H54 (cell line): ENCODE data around the gene SETD7.

Source experiments
- DNase-seq: peaks from one replicate; pipeline ENCODE4 v3.0.0; 2011; ENCODE audit warnings: low spot score, mixed read lengths; ENCODE audit not compliant: insufficient read length
- FAIRE-seq: peaks from 3 replicates; lab custom pipeline; 2011; peaks lifted over from hg19 to GRCh38; lab: Jason Lieb, UNC
- POLR2A ChIP-seq: IDR thresholded peaks from 2 replicates; pipeline ENCODE4 v1.6.1; 2011; ENCODE audit warnings: low read depth, mild to moderate bottlenecking, low read length

The SETD7 gene

DNA sequence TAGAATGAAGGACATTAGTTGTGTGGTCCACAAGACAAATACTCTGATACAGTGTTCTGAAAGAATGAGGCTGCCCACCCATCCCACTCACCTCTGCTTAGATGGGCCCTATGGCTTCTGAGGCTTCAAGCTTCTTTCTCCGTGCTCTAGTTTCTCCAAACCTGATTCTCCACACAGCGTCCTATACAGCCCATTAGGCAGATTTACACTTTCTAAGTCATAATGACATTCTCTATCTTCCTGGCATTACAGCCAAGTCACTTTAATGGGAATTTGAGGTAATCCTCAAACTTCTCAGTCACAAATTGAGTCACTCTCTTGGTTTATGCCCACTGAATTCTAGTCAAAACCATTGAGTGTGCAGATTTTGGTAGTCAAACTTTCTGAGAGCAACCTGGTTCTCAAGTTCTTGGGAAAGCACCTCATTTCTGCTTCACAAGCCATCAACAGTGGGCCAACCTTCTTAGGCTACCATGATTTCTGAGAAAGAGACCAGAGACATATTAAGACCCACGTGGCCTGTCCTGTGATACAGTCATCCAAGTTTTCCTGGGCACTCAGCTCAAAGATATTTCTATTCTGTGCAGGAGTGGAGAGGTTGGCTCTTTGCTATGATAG is 6.2 kb upstream of the SETD7 start:
- FAIRE-seq: no peak
- no peak for DNase-seq
- no peak for TF ChIP-seq POLR2A

DNA sequence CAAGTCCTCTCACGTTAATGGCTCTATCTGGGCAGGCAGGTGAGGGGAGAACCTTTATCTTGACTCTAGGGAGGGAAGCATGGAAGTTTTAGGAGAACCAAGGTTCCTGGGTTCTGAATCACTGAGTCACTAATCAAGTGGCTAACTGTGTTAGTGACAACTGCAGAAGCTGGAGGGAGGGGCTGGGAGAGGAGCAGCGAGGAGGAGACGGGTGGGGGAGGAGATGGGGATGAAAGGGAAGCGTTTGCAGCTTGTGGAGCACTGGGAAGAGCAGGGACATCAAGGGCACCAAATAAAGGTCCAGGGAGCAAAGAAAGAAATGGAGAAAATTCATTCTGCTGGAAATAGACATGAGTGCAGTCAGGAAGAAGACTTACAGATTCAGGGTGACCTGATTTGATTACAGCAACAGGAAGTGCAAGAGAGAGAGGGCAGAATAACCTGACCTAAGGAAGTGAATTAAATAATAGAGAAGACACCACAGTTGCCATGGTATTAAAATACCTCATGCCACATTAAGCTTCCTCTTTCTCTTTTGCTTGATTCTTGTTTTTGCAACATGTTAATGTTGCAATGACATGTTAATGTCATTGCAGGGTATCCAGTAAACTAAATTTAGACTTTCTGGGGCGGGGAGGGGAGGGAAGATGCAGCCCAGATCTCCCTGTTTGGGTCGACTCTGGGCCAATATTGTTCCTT is 4.5 kb upstream of the SETD7 start:
- FAIRE-seq (no peak), DNase-seq (no peak)
- no peak for TF ChIP-seq POLR2A

DNA sequence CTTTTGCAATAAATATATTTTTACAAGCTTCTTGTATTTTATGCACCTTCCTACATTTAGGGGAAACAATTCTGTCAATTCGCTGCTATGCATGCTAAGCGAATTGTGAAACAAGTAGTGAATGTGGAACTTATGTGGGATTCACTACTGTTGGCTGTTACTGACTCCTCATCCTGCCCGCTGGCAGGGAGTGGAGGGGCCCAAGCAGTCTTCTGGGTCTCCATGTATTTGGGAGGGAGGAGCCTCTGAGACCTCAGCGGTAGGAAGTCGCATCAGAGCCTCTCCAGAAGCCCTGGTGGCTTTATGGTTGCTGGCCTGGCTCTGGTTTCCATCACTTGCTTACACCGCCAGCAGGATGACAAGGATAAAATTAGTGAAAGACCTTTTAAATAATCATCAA is 3.7 kb upstream of the SETD7 start:
- no peak for DNase-seq
- no peak for TF ChIP-seq POLR2A
- FAIRE-seq: no peak

DNA sequence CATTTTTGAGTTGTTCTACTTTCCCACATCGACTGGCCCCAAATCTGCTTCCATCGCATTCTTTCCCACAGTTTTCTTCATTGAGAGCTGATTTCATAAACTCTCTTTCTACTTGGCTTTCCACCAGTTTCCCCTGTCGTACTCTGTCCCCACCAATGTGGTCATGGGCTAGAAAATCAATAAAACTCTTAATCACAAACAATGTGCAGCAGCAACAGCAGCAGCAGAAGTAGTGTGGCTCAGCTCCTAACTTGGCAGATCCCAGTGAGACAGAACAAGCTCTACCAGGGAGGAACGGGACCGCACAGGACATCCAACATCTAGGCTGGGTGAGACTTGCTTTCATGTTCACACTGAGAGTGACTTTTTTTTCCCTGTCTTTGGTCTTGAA is 3.1 kb upstream of the SETD7 start:
- DNase-seq (no peak), FAIRE-seq (no peak)
- TF ChIP-seq POLR2A: no peak

DNA sequence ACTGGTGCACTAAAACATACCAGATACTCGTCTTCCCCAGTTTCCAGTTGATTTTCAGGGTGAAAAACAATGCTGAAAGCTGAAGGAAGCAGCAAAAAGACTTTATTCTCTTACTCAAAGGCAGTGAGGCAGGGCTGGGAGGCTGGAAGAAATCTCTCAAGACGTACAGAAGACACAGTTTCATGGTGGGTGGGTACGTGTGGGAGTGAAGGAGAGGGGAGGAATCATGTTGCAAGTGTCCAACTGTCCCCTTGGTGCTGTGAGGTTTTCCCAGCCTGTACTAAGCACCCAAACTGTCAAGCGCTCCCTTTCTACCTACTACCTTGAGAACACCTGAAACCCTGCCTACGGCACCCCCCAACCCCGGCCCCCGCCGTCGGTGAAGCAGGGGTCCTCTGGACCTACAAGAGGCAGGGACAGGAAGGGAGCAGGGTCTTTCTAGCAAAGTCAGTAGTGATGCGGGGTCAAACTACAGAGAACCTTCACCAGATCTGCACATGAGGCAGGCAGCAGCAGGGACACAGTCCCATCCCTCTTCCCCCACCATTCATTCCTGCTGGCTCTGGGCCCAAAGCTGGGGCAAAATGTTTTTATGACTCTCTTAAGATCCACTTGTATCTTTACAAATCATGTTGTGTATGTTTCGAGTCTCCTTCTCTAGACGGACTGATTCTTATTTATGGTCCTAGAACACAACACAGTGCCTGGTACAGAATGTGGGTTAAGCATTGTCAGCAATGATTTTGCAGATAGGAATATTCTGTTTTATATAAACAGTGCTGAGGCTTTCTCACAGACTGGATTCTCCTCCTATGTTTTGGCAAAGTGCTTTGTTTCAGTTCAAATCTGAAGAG is 2.4 kb upstream of the SETD7 start:
- no peak for TF ChIP-seq POLR2A
- DNase-seq (no peak), FAIRE-seq (no peak)

DNA sequence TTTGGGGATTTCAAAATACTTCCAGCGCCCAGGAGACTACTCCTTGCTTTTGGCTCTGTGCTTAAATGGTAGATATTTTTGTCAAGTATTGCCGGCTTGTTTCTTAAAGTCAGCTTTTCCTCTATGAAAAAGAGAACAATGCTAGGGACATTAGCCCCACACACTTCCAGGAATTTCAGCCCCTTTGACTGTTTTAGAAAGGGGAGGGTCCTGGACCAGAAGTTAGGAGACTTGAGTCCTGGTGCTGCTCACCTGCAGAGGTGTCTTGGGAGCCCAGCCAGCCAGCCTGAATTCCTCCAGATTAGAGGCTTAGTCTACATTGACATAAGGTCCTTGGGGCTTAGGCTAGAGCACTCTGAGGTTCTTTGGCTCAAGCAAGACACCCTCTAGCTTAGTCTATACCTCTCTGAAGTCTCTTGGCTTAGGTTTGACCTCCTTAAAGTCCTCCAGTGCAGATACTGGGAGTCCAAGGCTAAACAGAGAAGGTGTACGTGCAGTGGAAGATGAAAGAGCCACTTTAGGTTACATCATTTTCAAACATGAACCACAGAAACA is 1.6 kb upstream of the SETD7 start:
- DNase-seq (no peak), FAIRE-seq (no peak)
- no peak for TF ChIP-seq POLR2A

DNA sequence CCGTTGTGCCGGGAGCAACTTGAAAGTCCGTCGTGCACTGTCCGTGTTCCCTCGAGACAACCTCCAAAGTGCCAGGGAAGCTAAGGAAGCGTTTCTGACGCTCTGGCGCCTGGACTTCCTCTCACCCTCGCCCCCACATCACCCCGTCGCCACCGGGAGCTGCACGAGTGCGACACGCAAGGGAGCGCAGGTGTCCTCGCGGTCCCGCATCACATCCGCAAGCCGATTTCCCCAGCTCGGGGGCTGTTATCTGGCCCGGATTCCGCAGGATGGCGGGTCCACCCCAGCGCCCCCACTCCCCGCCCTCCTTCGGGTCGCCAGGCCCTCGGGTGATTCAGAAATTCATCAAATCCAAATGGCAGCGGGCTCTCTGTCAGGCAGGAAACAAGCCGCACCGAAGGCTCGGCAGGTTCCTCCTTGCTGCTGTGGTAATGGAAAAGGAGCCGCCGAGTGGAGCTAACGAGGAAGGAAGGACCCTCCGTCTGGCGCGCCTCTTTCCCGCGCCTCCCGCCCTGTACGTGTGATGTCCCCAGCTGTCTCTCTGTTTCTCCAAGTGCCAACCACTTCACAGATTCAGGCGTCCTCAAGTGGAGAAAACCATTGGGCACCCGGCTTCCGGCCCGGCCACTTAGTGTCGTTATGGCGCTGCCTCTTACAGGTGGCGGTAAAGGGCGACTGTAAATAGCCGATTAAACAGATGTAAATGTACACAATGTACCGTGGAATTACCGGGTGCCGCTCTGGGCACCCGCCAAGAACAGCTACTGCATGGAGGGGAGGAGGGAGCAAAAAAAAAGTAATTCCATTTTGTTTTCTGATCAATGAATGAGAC is 921 bp upstream of the SETD7 start:
- DNase-seq: no peak
- no peak for TF ChIP-seq POLR2A
- no peak for FAIRE-seq

DNA sequence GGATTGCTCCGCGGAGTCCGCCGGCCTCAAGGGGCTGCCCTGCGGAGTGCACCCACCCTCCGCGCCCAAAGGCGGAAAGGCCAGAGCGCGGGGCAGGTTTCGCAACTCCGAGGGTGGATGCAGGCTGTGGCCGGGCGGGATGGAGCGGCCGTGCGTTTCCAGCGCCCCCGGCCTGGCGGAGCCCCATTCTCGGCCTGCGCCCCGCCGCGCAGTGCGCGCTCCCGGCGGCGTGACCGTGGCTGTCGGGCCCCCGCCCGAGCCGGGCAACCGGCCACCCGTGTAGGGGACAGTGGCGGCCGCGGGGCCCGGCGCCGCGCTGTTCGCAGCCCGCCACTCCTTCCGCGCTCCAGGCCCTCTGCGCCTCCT is 331 bp downstream of the SETD7 start:
- no peak for FAIRE-seq
- TF ChIP-seq POLR2A: no peak
- no peak for DNase-seq

DNA sequence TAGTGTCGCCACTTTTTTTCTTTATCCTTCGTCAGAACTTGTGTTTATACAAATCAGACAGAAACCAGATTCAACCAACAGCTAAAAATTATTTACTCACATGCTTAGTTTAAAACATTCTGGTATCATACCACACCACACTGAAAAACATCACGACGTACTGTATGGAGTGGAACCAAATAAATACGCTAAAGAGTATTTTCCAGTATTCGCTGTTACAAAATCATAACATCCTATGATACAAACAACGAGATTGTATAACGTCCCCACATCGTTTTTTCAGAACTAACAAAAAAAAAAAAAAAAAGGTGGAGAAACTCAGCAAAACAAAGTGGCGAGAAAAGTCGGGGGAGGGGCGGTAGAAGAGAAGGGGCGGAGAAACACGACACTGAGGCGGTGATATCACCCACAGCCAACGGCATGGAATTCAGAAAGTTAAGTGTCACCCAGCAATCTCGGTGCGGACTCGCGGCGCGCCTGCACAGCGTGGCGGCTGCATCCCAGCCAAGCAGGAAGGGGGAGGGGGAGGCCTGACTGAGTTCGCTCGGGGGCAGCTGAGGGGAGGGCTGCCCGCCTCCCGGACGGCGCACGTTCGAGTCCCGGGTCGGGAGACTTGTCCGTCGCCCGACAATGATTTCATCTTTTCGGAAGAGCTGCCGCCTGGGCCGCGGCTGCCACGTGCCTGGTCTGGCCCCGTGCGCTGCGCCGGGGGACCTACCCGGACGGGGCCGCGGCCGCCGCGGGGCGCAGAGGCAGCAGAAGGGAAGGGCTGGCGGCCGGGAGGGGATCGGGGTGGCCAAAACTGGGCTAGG is 920 bp downstream of the SETD7 start:
- TF ChIP-seq POLR2A: peak; percentile 93
- FAIRE-seq: peak; percentile 30
- DNase-seq: peak; percentile 53

DNA sequence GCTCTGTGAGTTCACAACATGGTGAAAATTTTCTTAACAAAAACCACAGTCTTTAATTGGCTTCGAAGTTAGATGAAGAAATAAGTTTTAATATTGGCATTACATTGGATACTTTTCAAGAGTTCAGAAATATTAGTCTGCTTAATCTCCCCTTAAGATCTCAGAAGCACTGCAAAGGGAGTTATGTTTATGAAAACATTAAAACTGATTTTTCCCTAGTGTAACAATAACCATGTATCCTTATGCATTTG is 1.5 kb downstream of the SETD7 start:
- TF ChIP-seq POLR2A: no peak
- no peak for DNase-seq
- no peak for FAIRE-seq

DNA sequence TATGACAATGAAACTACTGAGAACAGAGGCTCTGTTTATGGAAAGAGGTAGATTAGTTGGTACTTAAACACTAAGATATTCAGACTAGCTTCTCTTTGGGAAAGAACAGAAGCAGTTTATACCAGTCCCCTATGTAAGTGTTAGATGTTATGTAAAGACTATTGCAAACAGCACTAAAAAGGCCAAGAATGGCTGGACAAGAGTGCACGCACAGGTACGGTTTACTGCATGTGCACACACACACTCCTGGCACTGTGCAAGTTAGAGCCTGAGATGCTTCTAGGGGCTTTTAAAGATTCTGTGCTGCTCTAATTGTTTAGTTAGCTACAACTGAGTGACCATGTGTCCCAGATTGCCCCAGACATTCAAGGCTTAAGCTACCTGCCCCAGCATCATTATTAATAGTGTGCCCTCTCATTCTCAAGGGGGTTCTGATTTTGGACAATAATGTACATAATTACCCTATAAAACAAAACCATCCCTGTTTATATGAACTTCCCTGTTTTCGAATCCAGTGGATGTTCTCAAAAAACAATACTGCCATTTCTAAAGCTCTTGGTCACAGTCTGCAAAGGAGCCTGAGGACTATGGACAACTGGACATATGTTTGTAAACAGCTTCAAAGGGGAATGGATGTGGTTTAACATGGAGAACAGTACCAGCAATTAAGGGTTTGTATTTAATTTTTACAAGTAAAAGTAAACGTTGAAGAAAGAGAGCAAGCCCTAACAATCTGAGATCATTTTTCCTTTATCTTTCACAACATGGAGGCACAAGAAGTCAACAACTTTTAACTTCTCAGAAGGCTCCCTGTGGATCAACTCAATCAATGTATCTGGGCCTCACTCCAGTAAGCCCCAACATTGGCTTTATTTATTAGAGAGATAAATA is 2.0 kb downstream of the SETD7 start:
- DNase-seq (no peak), FAIRE-seq (no peak)
- no peak for TF ChIP-seq POLR2A
